H1 (cell line): ENCODE results near the gene CUL1. TPM values are rescaled to one million over a fixed set of nuclear protein-coding genes. Genes with fewer than 3 reads are reported as not detected.

Source experiments
- CTCF ChIA-PET: fragments of 300-600 bp; sonication (Branson Sonifier 250); formaldehyde crosslinking; loops from one replicate; lab custom pipeline; 2021; ENCODE audit not compliant: partially characterized antibody; lab: Charles Lee
- POLR2A ChIA-PET: fragments of 300-600 bp; sonication (Branson Sonifier 250); formaldehyde crosslinking; loops from one replicate; lab custom pipeline; 2021; ENCODE audit warnings: inconsistent platforms; ENCODE audit not compliant: partially characterized antibody; lab: Charles Lee
- DNase-seq, 2 experiments: peaks; one replicate each; pipeline versions ENCODE4 v3.0.0 to v3.0.0-alpha.2; 2010 to 2022; ENCODE audit warnings: low spot score in 2 of 2, low read depth in 1 of 2, mixed read lengths in 1 of 2
- FAIRE-seq: peaks from 2 replicates; lab custom pipeline; 2011; peaks lifted over from hg19 to GRCh38; lab: Jason Lieb, UNC
- H2AFZ ChIP-seq: 2 replicates; pipeline ENCODE4 v1.8.1; 2012; ENCODE audit warnings: low read length, inconsistent platforms
- H2AK5ac ChIP-seq: 2 replicates; pipeline ENCODE4 v1.6.1; 2013; ENCODE audit warnings: low read depth, low read length
- H2BK120ac ChIP-seq: replicated peaks from 2 replicates; pipeline ENCODE3; 2013; ENCODE audit warnings: low read depth, low read length, inconsistent platforms
- H2BK12ac ChIP-seq: 2 replicates; pipeline ENCODE4 v1.6.1; 2013; ENCODE audit warnings: low read depth, low read length
- H2BK15ac ChIP-seq: 2 replicates; pipeline ENCODE4 v1.6.1; 2013; ENCODE audit warnings: low read length
- H2BK20ac ChIP-seq: 2 replicates; pipeline ENCODE4 v1.6.1; 2013; ENCODE audit warnings: low read length
- H2BK5ac ChIP-seq: 2 replicates; pipeline ENCODE4 v1.6.1; 2013; ENCODE audit warnings: low read depth, low read length
- H3K14ac ChIP-seq: 2 replicates; pipeline ENCODE4 v1.6.1; 2013; ENCODE audit warnings: inconsistent platforms; ENCODE audit not compliant: insufficient read length
- H3K18ac ChIP-seq: 2 replicates; pipeline ENCODE4 v1.6.1; 2013; ENCODE audit warnings: low read length; ENCODE audit errors: extremely low read depth
- H3K23ac ChIP-seq: 2 replicates; pipeline ENCODE4 v1.6.1; 2013; ENCODE audit warnings: inconsistent platforms; ENCODE audit not compliant: insufficient read length
- H3K23me2 ChIP-seq: 2 replicates; pipeline ENCODE4 v1.6.1; 2013; ENCODE audit warnings: low read depth, low read length
- H3K27ac ChIP-seq: 2 replicates; pipeline ENCODE4 v1.6.1; 2011; ENCODE audit warnings: low read depth, low read length, inconsistent platforms
- H3K27me3 ChIP-seq, 4 experiments: replicated peaks in 1 of 4; 1 replicate in 1 of 4; 2 replicates in 3 of 4; pipeline versions ENCODE4 v1.6.1 to v1.8.1; 2011 to 2013; ENCODE audit warnings: low read length in 3 of 4, mild to moderate bottlenecking in 3 of 4, inconsistent platforms in 2 of 4, mixed read lengths in 2 of 4, moderate library complexity in 1 of 4; ENCODE audit not compliant: control insufficient read depth in 3 of 4, insufficient read depth in 3 of 4; ENCODE audit errors: extremely low read depth in 1 of 4
- H3K36me3 ChIP-seq, 4 experiments: 2 replicates each; pipeline versions ENCODE4 v1.6.1 to v1.8.1; 2011 to 2013; ENCODE audit warnings: mild to moderate bottlenecking in 4 of 4, low read length in 3 of 4, moderate library complexity in 2 of 4, control low read depth in 1 of 4, inconsistent platforms in 1 of 4; ENCODE audit not compliant: insufficient read depth in 4 of 4, control insufficient read depth in 2 of 4
- H3K4ac ChIP-seq: replicated peaks from 2 replicates; pipeline ENCODE3; 2013; ENCODE audit warnings: low read length, low read depth, mixed read lengths, inconsistent platforms; ENCODE audit not compliant: insufficient read length
- H3K4me1 ChIP-seq, 4 experiments: replicated peaks in 1 of 4; 1 replicate in 1 of 4; 2 replicates in 3 of 4; pipeline versions ENCODE4 v1.6.1 to v1.8.1; 2011 to 2013; ENCODE audit warnings: low read length in 3 of 4, inconsistent platforms in 2 of 4, mixed read lengths in 1 of 4; ENCODE audit not compliant: insufficient read depth in 4 of 4, control insufficient read depth in 3 of 4
- H3K4me2 ChIP-seq, 2 experiments: 2 replicates each; pipeline versions ENCODE4 v1.6.1 to v1.8.1; 2011 to 2013; ENCODE audit warnings: low read depth in 2 of 2, low read length in 2 of 2, control low read depth in 1 of 2, inconsistent platforms in 1 of 2, mild to moderate bottlenecking in 1 of 2; ENCODE audit not compliant: insufficient read depth in 1 of 2
- H3K4me3 ChIP-seq, 4 experiments: fragments of 200-600, 300-600 bp in 1 of 4; sonication (generic), shearing (Covaris generic), sonication (Bioruptor Twin) in 1 of 4; 2 replicates each; pipeline versions ENCODE4 v1.5.1 to v1.8.1; 2011 to 2016; ENCODE audit warnings: low read length in 4 of 4, low read depth in 3 of 4, control low read depth in 2 of 4, inconsistent platforms in 2 of 4, mild to moderate bottlenecking in 2 of 4, mixed read lengths in 1 of 4, moderate library complexity in 1 of 4; ENCODE audit not compliant: insufficient read depth in 2 of 4; ENCODE audit errors: extremely low read depth in 1 of 4
- H3K56ac ChIP-seq: replicated peaks from 2 replicates; pipeline ENCODE3; 2013; ENCODE audit warnings: low read depth, mild to moderate bottlenecking, mixed read lengths, low read length, inconsistent platforms; ENCODE audit not compliant: insufficient read length
- H3K79me1 ChIP-seq: 2 replicates; pipeline ENCODE4 v1.6.1; 2013; ENCODE audit warnings: low read depth, low read length, control low read depth
- H3K79me2 ChIP-seq, 2 experiments: 2 replicates each; pipeline versions ENCODE4 v1.6.1 to v1.8.1; 2012 to 2013; ENCODE audit warnings: low read length in 2 of 2, mild to moderate bottlenecking in 2 of 2, inconsistent platforms in 1 of 2; ENCODE audit not compliant: insufficient read depth in 2 of 2, control insufficient read depth in 1 of 2
- H3K9ac ChIP-seq, 4 experiments: replicated peaks in 1 of 4; 1 replicate in 1 of 4; 2 replicates in 3 of 4; pipeline versions ENCODE4 v1.6.1 to v1.8.1; 2011 to 2013; ENCODE audit warnings: low read depth in 3 of 4, low read length in 3 of 4, control low read depth in 2 of 4, mild to moderate bottlenecking in 2 of 4, moderate library complexity in 2 of 4, inconsistent platforms in 1 of 4; ENCODE audit errors: extremely low read depth in 1 of 4
- H3K9me3 ChIP-seq, 2 experiments: 2 replicates each; pipeline versions ENCODE4 v1.6.1 to v1.8.1; 2012 to 2013; ENCODE audit warnings: mild to moderate bottlenecking in 2 of 2, moderate library complexity in 2 of 2, control low read depth in 1 of 2, inconsistent platforms in 1 of 2, low read depth in 1 of 2, low read length in 1 of 2, mixed read lengths in 1 of 2; ENCODE audit not compliant: insufficient read depth in 2 of 2
- H4K20me1 ChIP-seq, 2 experiments: replicated peaks in 1 of 2; 2 replicates each; pipeline versions ENCODE3 to v1.8.1; 2011 to 2013; ENCODE audit warnings: inconsistent platforms in 2 of 2, low read length in 2 of 2, mild to moderate bottlenecking in 1 of 2; ENCODE audit not compliant: insufficient read depth in 2 of 2, control insufficient read depth in 1 of 2
- H4K5ac ChIP-seq: 2 replicates; pipeline ENCODE4 v1.6.1; 2013; ENCODE audit warnings: low read length, low read depth, mixed read lengths, inconsistent platforms; ENCODE audit not compliant: insufficient read length
- H4K8ac ChIP-seq: 2 replicates; pipeline ENCODE4 v1.8.0; 2013; ENCODE audit warnings: mild to moderate bottlenecking, moderate library complexity, low read length, inconsistent platforms; ENCODE audit not compliant: insufficient read depth; ENCODE audit errors: extremely low read depth
- H4K91ac ChIP-seq: replicated peaks from 2 replicates; pipeline ENCODE3; 2013; ENCODE audit warnings: low read length, mixed read lengths, inconsistent platforms; ENCODE audit not compliant: insufficient read length
- BACH1 ChIP-seq: IDR thresholded peaks from 2 replicates; pipeline ENCODE4 v1.6.1; 2012; ENCODE audit warnings: low read length, improper control_type of control experiment
- CHD2 ChIP-seq: IDR thresholded peaks from 2 replicates; pipeline ENCODE4 v1.6.1; 2012; ENCODE audit warnings: low read length, improper control_type of control experiment
- CTBP2 ChIP-seq: IDR thresholded peaks from 2 replicates; pipeline ENCODE4 v1.7.0; 2011; ENCODE audit warnings: borderline replicate concordance, mild to moderate bottlenecking, moderate library complexity, mixed read lengths, low read length; ENCODE audit not compliant: insufficient read depth, insufficient read length
- EZH2 ChIP-seq: fragments of 200-600 bp; sonication (generic); IDR thresholded peaks from 2 replicates; pipeline ENCODE4 v1.7.1; 2012; ENCODE audit warnings: low read depth, mild to moderate bottlenecking, moderate library complexity, low read length, inconsistent platforms; ENCODE audit not compliant: severe bottlenecking
- JUN ChIP-seq: IDR thresholded peaks from 2 replicates; pipeline ENCODE4 v1.6.1; 2011; ENCODE audit warnings: low read depth, mild to moderate bottlenecking, improper control_type of control experiment, low read length
- JUND ChIP-seq: IDR thresholded peaks from 2 replicates; pipeline ENCODE4 v1.6.1; 2011; ENCODE audit warnings: mild to moderate bottlenecking, improper control_type of control experiment, low read length
- MAX ChIP-seq: IDR thresholded peaks from 2 replicates; pipeline ENCODE4 v1.6.1; 2012; ENCODE audit warnings: inconsistent platforms
- NRF1 ChIP-seq: IDR thresholded peaks from 2 replicates; pipeline ENCODE4 v1.6.1; 2011; ENCODE audit warnings: mild to moderate bottlenecking, low read depth, low read length, improper control_type of control experiment
- RBBP5 ChIP-seq: IDR thresholded peaks from 2 replicates; pipeline ENCODE4 v1.7.1; 2012; ENCODE audit warnings: low read depth, mild to moderate bottlenecking, inconsistent platforms, low read length, moderate library complexity, borderline replicate concordance
- SIN3A ChIP-seq, 2 experiments: IDR thresholded peaks in 1 of 2; conservative IDR thresholded peaks in 1 of 2; 2 replicates each; pipeline ENCODE4 v1.6.1; 2011 to 2012; ENCODE audit warnings: low read length in 2 of 2, improper control_type of control experiment in 1 of 2, low read depth in 1 of 2, mild to moderate bottlenecking in 1 of 2
- SIX5 ChIP-seq: IDR thresholded peaks from 2 replicates; pipeline ENCODE4 v1.6.1; 2011; ENCODE audit warnings: mild to moderate bottlenecking, low read depth, low read length
- SP4 ChIP-seq: IDR thresholded peaks from 2 replicates; pipeline ENCODE4 v1.6.1; 2012; ENCODE audit warnings: low read length, inconsistent platforms
- SUZ12 ChIP-seq: fragments of 200-600 bp; sonication (generic); IDR thresholded peaks from 2 replicates; pipeline ENCODE4 v1.6.1; 2012; ENCODE audit warnings: mild to moderate bottlenecking, inconsistent platforms, low read length, moderate library complexity, mixed read lengths
- TEAD4 ChIP-seq: IDR thresholded peaks from 2 replicates; pipeline ENCODE4 v1.6.1; 2012; ENCODE audit warnings: low read depth, low read length, inconsistent platforms, mixed read lengths
- WGBS, 2 experiments: shearing (Covaris generic) in 1 of 2; methylation state at CpG; one replicate each; pipeline versions ENCODE4 v1.1.6 to v1.1.7; 2013 to 2015; ENCODE audit warnings: low lambda C conversion rate in 2 of 2, mixed read lengths in 2 of 2, inconsistent platforms in 1 of 2, low coverage in 1 of 2, missing lambda C conversion rate in 1 of 2; ENCODE audit not compliant: insufficient replicate concordance in 2 of 2, insufficient coverage in 1 of 2, insufficient read length in 1 of 2; ENCODE audit errors: extremely low coverage in 1 of 2, missing lambda C conversion rate in 1 of 2; 5-methylcytosine and 5-hydroxymethylcytosine counted together
- polyA plus RNA-seq, 7 experiments: library from polyadenylated mRNA; depleted of rRNA in 3 of 7; stranded (reverse) in 5 of 7; unstranded in 2 of 7; fragments of >200 nt in 5 of 7; fragments of 200-250 nt in 2 of 7; gene quantifications; 1 replicate in 5 of 7; 2 replicates in 1 of 7; 4 replicates in 1 of 7; pipeline versions ENCODE4 v1.2.1 to v1.2.3, GENCODE V29; 2011 to 2013; ENCODE audit warnings: missing spikeins in 2 of 7, mixed read lengths in 2 of 7
- total RNA-seq: library from RNA; stranded (reverse); fragmentation: NEBNext Ultra II Directional; extraction: Animal tissue kit (Norgen Biotek cat#: 25700); gene quantifications from 2 replicates; pipeline ENCODE4 v1.2.1, GENCODE V29; 2021

The CUL1 gene
- total and polyA plus RNA-seq, 2 of the 8 experiments (the other 6 are each of a cell fraction or from before 2014, with no cell fraction given): 33.0 to 77.3 TPM

GRCh38 chr7:148704970-148705369 lies 6.3 kb downstream of the CUL1 start:
- H3K18ac ChIP-seq: no peak overlapping the region
- H2BK15ac ChIP-seq: no peak overlapping the region
- no peak overlapping the region for H3K27ac ChIP-seq
- H2AFZ ChIP-seq: no peak overlapping the region
- peaks cover 54 to 100% of the 10 kb centered on the region in 2 experiments for H3K79me2 ChIP-seq
- H4K20me1 ChIP-seq: peaks cover 17 to 20% of the 10 kb centered on the region in 2 experiments
- no peak overlapping the region for H2BK12ac ChIP-seq
- no peak overlapping the region for H2AK5ac ChIP-seq
- no peaks in the 10 kb centered on the region for H3K9me3 ChIP-seq
- H2BK120ac ChIP-seq: no peak overlapping the region
- H3K79me1 ChIP-seq: peaks cover 7% of the 10 kb centered on the region; the same call in 1 of the 2 replicates
- H3K4me3 ChIP-seq: no peak overlapping the region
- peak overlapping the region in 1 of 4 experiments; percentile 34; a peak in 1 of 7 replicates for H3K9ac ChIP-seq
- no peak overlapping the region for H2BK5ac ChIP-seq
- H4K91ac ChIP-seq: no peak overlapping the region
- no peak overlapping the region for H3K4me2 ChIP-seq
- H3K36me3 ChIP-seq: no peaks in the 10 kb centered on the region
- DNase-seq: no peak
- H4K8ac ChIP-seq: no peak overlapping the region
- ChIA-PET POLR2A (interaction anchor here (0.6 to 1.3 kb wide), 2 partner anchors 13 to 16 kb away, joined by 3 read pairs; no protein-coding TSS in a partner anchor), CTCF (interaction anchor here (0.5 to 1.6 kb wide), 4 partner anchors 20 to 130 kb away, joined by 3 to 6 read pairs (median 4); no protein-coding TSS in a partner anchor)
- H2BK20ac ChIP-seq: no peak overlapping the region
- no peak overlapping the region for H3K23ac ChIP-seq
- peaks cover 0 to 30% (median 21%) of the 10 kb centered on the region in 4 experiments for H3K4me1 ChIP-seq
- 75% methylated on average over 3 of the region's 3 CpGs; no CpG with 5 or more reads in 1 of the 2 experiments for WGBS, 2 experiments
- H3K23me2 ChIP-seq: no peaks in the 10 kb centered on the region
- H3K56ac ChIP-seq: no peak overlapping the region
- H3K14ac ChIP-seq: no peak overlapping the region
- no peak for FAIRE-seq
- no peak overlapping the region for H4K5ac ChIP-seq
- H3K4ac ChIP-seq: no peak overlapping the region
- H3K27me3 ChIP-seq: no peaks in the 10 kb centered on the region
- TF ChIP-seq EZH2: no peak
- no peak for TF ChIP-seq JUND
- no peak for TF ChIP-seq SIN3A (conservative IDR thresholded peaks at IDR 0.05 in 1 of 2, IDR thresholded peaks at IDR 0.05 in 1 of 2; ENCODE audit: low read depth in 1 of 2, low read length in 2 of 2)
- TF ChIP-seq RBBP5: no peak
- no peak for TF ChIP-seq MAX
- TF ChIP-seq TEAD4: no peak
- TF ChIP-seq CTBP2: no peak
- no peak for TF ChIP-seq NRF1
- no peak for TF ChIP-seq CHD2
- no peak for TF ChIP-seq SUZ12
- TF ChIP-seq JUN: no peak
- no peak for TF ChIP-seq SIX5
- no peak for TF ChIP-seq SP4
- no peak for TF ChIP-seq BACH1
